MM.1S (cell line): Measurements from ENCODE around the gene DNAH11.

Experiments used
- CTCF ChIP-seq: fragments of 300-600 bp; sonication (generic); IDR thresholded peaks from 2 replicates; pipeline ENCODE4 v1.5.1; 2016; ENCODE audit warnings: antibody characterized with exemption, low read length, mixed read lengths
- EZH2 ChIP-seq: fragments of 300-600 bp; sonication (generic); optimal IDR thresholded peaks from 2 replicates; pipeline ENCODE3; 2017; ENCODE audit warnings: low read depth, mild to moderate bottlenecking, antibody characterized with exemption, low read length, mixed read lengths

GRCh38 chr7:21805791-21806190 lies 263.0 kb downstream of the DNAH11 start:
- TF ChIP-seq CTCF (no peak), EZH2 (no peak)
